OCI-LY3 (cell line): ENCODE data around the gene UBE2L3.

ENCODE experiments used
- EZH2phosphoT487 ChIP-seq: fragments of 200-600 bp; shearing (Covaris generic); IDR thresholded peaks from 2 replicates; pipeline ENCODE4 v1.6.1; 2018; ENCODE audit warnings: antibody characterized with exemption, mixed run types, low read depth
- TF ChIP-seq, protein P1 (sequence below): fragments of 200-600, 300-600 bp; sonication (generic); IDR thresholded peaks from 2 replicates; pipeline ENCODE4 v1.5.1; 2014; ENCODE audit warnings: antibody characterized with exemption, low read length, low read depth

- TF ChIP-seq, protein P1, sequence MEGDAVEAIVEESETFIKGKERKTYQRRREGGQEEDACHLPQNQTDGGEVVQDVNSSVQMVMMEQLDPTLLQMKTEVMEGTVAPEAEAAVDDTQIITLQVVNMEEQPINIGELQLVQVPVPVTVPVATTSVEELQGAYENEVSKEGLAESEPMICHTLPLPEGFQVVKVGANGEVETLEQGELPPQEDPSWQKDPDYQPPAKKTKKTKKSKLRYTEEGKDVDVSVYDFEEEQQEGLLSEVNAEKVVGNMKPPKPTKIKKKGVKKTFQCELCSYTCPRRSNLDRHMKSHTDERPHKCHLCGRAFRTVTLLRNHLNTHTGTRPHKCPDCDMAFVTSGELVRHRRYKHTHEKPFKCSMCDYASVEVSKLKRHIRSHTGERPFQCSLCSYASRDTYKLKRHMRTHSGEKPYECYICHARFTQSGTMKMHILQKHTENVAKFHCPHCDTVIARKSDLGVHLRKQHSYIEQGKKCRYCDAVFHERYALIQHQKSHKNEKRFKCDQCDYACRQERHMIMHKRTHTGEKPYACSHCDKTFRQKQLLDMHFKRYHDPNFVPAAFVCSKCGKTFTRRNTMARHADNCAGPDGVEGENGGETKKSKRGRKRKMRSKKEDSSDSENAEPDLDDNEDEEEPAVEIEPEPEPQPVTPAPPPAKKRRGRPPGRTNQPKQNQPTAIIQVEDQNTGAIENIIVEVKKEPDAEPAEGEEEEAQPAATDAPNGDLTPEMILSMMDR = no peak
- TF ChIP-seq EZH2phosphoT487 = no peak
Measured at GRCh38 chr22:21626735-21627469, 59.4 kb downstream of the UBE2L3 start.
